Smooth muscle cell (in vitro differentiated cells): ENCODE measurements around the gene PTGS1. TPM values are rescaled to one million over a fixed set of nuclear protein-coding genes. Genes with fewer than 3 reads are reported as not detected.

Source experiments
- DNase-seq: peaks from one replicate; lab custom pipeline; 2025; ENCODE audit not compliant: unreplicated experiment; lab: John Stamatoyannopoulos, UW
- H2AFZ ChIP-seq: fragments of 200-600 bp; sonication (generic); 2 replicates; pipeline ENCODE4 v1.6.0; 2016; ENCODE audit warnings: antibody characterized with exemption, low read depth, mild to moderate bottlenecking
- H3F3A ChIP-seq: fragments of 200-600 bp; sonication (generic); 2 replicates; pipeline ENCODE4 v1.6.0; 2017; ENCODE audit warnings: antibody characterized with exemption, low read depth
- H3K27ac ChIP-seq: fragments of 200-600 bp; sonication (generic); 2 replicates; pipeline ENCODE4 v1.5.1; 2016; ENCODE audit warnings: low read depth, mild to moderate bottlenecking
- H3K27me3 ChIP-seq: fragments of 200-600 bp; sonication (generic); 2 replicates; pipeline ENCODE4 v1.6.1; 2016; ENCODE audit warnings: low read depth, mild to moderate bottlenecking
- H3K36me3 ChIP-seq: fragments of 200-600 bp; sonication (generic); 2 replicates; pipeline ENCODE4 v1.5.1; 2016; ENCODE audit warnings: low read depth
- H3K4me1 ChIP-seq: fragments of 200-600 bp; sonication (generic); 2 replicates; pipeline ENCODE4 v1.5.1; 2016; ENCODE audit warnings: low read depth
- H3K4me2 ChIP-seq: fragments of 200-600 bp; sonication (generic); 2 replicates; pipeline ENCODE4 v1.6.0; 2016; ENCODE audit warnings: mild to moderate bottlenecking
- H3K4me3 ChIP-seq: fragments of 200-600 bp; sonication (generic); 2 replicates; pipeline ENCODE4 v1.5.1; 2016; ENCODE audit warnings: mild to moderate bottlenecking
- H3K79me2 ChIP-seq: fragments of 200-600 bp; sonication (generic); 2 replicates; pipeline ENCODE4 v1.6.0; 2016; ENCODE audit warnings: low read depth, mild to moderate bottlenecking
- H3K9ac ChIP-seq: fragments of 200-600 bp; sonication (generic); 2 replicates; pipeline ENCODE4 v1.6.0; 2016; ENCODE audit warnings: low read depth
- H3K9me3 ChIP-seq: fragments of 200-600 bp; sonication (generic); replicated peaks from 2 replicates; pipeline ENCODE4 v1.5.1; 2016; ENCODE audit warnings: low read depth
- H4K20me1 ChIP-seq: fragments of 200-600 bp; sonication (generic); 2 replicates; pipeline ENCODE4 v1.6.0; 2016; ENCODE audit warnings: low read depth
- WGBS: methylation state at CpG from one replicate; pipeline ENCODE4 v1.1.7; 2016; ENCODE audit warnings: low lambda C conversion rate; 5-methylcytosine and 5-hydroxymethylcytosine counted together
- polyA plus RNA-seq: library from polyadenylated mRNA; unstranded; fragments of >200 nt; fragmentation: Nextera tagmentation; extraction: Ambion mirVana; gene quantifications from 2 replicates; pipeline ENCODE4 v1.2.1, GENCODE V29; 2016
- total RNA-seq: library from RNA; depleted of rRNA; stranded (reverse); fragments of >200 nt; gene quantifications from 2 replicates; pipeline ENCODE4 v1.2.3, GENCODE V29; 2014
- TF ChIP-seq, protein P1 (sequence below): fragments of 200-600 bp; sonication (generic); IDR thresholded peaks from 2 replicates; pipeline ENCODE4 v1.5.1; 2017; ENCODE audit warnings: borderline replicate concordance, mild to moderate bottlenecking, antibody characterized with exemption; ENCODE audit not compliant: insufficient read depth, poor library complexity, severe bottlenecking

Gene PTGS1
- total and polyA plus RNA-seq, 2 experiments from 2014 or later = 0.06 to 2.3 TPM

DNA sequence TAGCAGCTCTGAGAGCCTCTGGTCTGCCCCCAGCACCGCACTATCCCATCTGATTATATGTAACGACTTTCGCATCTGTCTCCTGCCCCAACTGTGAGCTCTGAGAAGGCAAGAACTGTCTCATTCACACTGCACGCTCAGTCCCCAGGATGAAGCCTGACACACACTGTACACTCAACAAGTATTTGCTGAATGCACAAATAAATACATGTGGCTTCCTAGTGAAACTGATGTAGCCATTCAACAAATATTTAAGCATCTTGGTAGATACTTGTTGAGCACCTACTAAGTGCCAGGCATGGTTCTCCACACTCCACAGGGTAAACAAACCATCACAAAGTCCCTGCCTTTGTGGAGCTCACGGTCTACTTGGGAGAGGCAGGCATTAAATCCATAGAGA lies 34.6 kb upstream of the PTGS1 start:
- WGBS = 87% methylated on average over 5 of the region's 5 CpGs
- H3K4me2 ChIP-seq = no peak overlapping the region

DNA sequence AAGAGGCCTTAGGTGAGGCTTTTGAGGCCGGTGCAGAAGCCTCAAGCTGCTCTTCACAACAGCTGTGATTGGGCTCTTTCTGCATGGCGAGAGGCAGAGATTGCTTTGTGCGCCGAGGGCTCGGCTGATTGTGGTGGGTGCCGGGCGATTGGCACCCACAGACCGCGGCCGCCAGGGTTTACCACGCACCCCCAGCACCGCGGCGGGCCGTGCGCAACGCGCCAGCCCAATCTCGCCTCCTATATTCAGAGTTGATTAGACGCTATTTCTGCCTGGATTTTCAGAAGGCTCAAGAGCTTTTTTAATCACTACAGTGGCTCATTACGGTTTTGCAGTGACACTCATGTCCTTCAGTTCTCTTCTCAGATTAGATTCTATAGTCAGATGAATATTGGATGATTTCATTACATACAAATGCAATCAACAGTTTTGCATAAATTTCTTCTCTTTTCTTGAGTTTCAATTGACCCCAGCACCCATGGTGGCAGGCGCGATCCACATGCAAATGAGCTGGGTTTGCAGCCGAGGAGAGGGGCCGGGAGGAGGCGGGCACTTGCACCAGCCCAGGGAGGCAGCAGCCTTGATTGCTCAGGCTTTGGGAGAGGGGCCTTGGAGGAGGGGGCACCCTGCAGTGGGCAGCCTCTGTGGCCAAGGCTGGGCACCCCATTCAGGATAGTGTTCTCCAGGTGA lies 33.8 kb upstream of the PTGS1 start:
- H3K36me3 ChIP-seq = no peaks in the 10 kb centered on the region
- H2AFZ ChIP-seq = no peak overlapping the region
- H3F3A ChIP-seq = no peaks in the 10 kb centered on the region
- H3K27ac ChIP-seq = no peak overlapping the region
- no peak overlapping the region for H3K4me2 ChIP-seq
- H4K20me1 ChIP-seq = no peaks in the 10 kb centered on the region
- H3K79me2 ChIP-seq = no peaks in the 10 kb centered on the region
- DNase-seq = no peak
- H3K27me3 ChIP-seq = peaks cover 28% of the 10 kb centered on the region
- H3K9me3 ChIP-seq = no peaks in the 10 kb centered on the region
- TF ChIP-seq, protein P1, sequence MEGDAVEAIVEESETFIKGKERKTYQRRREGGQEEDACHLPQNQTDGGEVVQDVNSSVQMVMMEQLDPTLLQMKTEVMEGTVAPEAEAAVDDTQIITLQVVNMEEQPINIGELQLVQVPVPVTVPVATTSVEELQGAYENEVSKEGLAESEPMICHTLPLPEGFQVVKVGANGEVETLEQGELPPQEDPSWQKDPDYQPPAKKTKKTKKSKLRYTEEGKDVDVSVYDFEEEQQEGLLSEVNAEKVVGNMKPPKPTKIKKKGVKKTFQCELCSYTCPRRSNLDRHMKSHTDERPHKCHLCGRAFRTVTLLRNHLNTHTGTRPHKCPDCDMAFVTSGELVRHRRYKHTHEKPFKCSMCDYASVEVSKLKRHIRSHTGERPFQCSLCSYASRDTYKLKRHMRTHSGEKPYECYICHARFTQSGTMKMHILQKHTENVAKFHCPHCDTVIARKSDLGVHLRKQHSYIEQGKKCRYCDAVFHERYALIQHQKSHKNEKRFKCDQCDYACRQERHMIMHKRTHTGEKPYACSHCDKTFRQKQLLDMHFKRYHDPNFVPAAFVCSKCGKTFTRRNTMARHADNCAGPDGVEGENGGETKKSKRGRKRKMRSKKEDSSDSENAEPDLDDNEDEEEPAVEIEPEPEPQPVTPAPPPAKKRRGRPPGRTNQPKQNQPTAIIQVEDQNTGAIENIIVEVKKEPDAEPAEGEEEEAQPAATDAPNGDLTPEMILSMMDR = no peak
- H3K9ac ChIP-seq = no peak overlapping the region
- peaks cover 12% of the 10 kb centered on the region for H3K4me1 ChIP-seq
- 47% methylated on average over 26 of the region's 26 CpGs for WGBS
- no peak overlapping the region for H3K4me3 ChIP-seq

More for the DNA sequence above, 34.6 kb upstream of the PTGS1 start:
- Histone ChIP-seq H3K79me2 (no peaks in the 10 kb centered on the region), H3K4me3 (no peak overlapping the region), H3K27me3 (peaks cover 28% of the 10 kb centered on the region), H3K4me1 (peaks cover 11% of the 10 kb centered on the region), H2AFZ (no peak overlapping the region), H3K36me3 (no peaks in the 10 kb centered on the region), H3F3A (no peaks in the 10 kb centered on the region), H3K27ac (no peak overlapping the region), H3K9me3 (no peaks in the 10 kb centered on the region), H3K9ac (no peak overlapping the region), H4K20me1 (no peaks in the 10 kb centered on the region)
- TF ChIP-seq, protein P1 = no peak
- DNase-seq = no peak

DNA sequence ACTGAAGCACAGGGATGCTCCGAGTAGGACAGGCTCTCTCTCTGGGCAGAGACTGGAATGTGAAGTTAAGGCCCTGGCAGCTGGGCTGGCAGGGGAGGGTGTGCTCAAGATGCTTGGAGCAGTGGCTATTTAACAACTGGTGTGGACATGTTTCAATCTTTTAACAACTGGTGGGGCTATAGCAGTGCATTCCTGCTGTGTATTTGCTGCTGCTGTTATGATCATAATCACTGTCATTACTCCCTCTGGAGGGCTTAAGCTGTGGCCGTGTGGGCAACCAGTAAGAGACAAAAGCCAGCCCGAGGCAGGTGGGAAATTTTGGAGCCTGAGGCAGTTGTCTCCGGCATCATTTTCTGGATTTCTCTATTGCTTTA lies 33.3 kb upstream of the PTGS1 start:
- no peak overlapping the region for H2AFZ ChIP-seq
- H3K36me3 ChIP-seq = no peaks in the 10 kb centered on the region
- peaks cover 28% of the 10 kb centered on the region for H3K27me3 ChIP-seq
- no peaks in the 10 kb centered on the region for H3K9me3 ChIP-seq
- TF ChIP-seq, protein P1 = no peak
- H3K4me1 ChIP-seq = peaks cover 15% of the 10 kb centered on the region
- H3K9ac ChIP-seq = no peak overlapping the region
- no peaks in the 10 kb centered on the region for H3K79me2 ChIP-seq
- 60% methylated on average over 4 of the region's 4 CpGs for WGBS
- H3K4me2 ChIP-seq = no peak overlapping the region
- H3K27ac ChIP-seq = no peak overlapping the region
- DNase-seq = no peak
- H3F3A ChIP-seq = no peaks in the 10 kb centered on the region
- no peak overlapping the region for H3K4me3 ChIP-seq
- H4K20me1 ChIP-seq = no peaks in the 10 kb centered on the region

DNA sequence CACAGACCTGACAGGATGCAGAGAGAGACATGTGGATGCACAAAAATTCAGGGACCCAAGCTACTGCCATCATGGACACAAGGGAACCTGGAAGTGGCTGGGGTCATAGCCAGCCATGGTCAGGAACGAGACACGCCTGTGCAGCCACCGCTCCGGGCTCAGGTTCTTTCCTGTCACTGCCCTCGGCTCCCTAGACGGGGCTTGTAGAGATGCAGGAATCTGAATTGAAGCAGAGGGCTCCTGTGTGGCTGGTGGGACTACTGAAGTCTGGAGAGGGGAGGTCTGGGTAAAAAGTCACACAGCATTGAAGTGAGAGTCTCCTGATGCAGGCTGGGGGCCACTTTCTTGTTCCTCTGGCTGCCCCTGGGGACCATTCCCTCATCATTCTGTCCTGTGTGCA lies 32.3 kb upstream of the PTGS1 start:
- Histone ChIP-seq H3F3A (no peaks in the 10 kb centered on the region), H2AFZ (no peak overlapping the region), H3K27ac (no peak overlapping the region), H3K4me3 (no peak overlapping the region), H3K36me3 (no peaks in the 10 kb centered on the region), H3K4me1 (peaks cover 19% of the 10 kb centered on the region), H3K9me3 (no peaks in the 10 kb centered on the region), H3K27me3 (peaks cover 28% of the 10 kb centered on the region), H3K79me2 (no peaks in the 10 kb centered on the region), H4K20me1 (no peaks in the 10 kb centered on the region), H3K9ac (no peak overlapping the region), H3K4me2 (no peak overlapping the region)
- 87% methylated on average over 6 of the region's 6 CpGs for WGBS
- TF ChIP-seq, protein P1 = no peak
- DNase-seq = no peak
